Activated effector memory CD4-positive, alpha-beta T cell treated with anti-CD3 and anti-CD28 coated beads, Interleukin-2, amount 50 U/mL, for 16 hours (primary cell): ENCODE results near the gene C10orf67.

Source experiments
- DNase-seq: peaks from one replicate; pipeline ENCODE4 v3.0.0-alpha.2; 2020

Gene C10orf67

GRCh38 chr10:23157239-23157681 is 187.3 kb downstream of the C10orf67 start:
- no peak for DNase-seq

GRCh38 chr10:23156447-23157150 is 188.0 kb downstream of the C10orf67 start:
- no peak for DNase-seq

GRCh38 chr10:23155169-23155568 is 189.4 kb downstream of the C10orf67 start:
- no peak for DNase-seq
